ENCODE results near the gene CHFR.

DNA sequence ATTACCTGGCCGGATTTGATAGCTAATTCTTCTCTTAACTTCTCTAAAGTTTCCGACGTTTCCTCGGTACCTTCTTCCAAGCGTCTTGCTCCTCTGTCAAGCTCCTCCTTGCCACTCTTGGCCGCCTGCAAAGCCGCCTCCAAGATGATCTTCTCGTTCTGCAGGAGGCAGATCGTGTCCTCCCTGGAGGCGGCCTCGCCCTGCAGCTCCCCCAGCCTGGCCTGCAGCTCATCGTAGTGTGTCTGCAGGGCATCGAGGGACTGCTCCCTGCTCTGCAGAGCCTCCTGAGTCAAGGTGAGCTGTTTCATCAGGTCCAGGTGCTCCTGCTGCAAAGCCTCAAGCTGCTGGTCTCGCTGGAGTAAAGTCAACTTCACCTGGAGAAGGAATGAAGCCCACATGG lies 91.6 kb downstream of the CHFR start:
- TF ChIP-seq POLR2AphosphoS5 (IDR thresholded peaks at IDR 0.05; ENCODE audit: low read depth, low read length): no peak
- TF ChIP-seq TAF1 (IDR thresholded peaks at IDR 0.05; ENCODE audit: borderline replicate concordance, low read depth, low read length): no peak
- TF ChIP-seq POLR2A (IDR thresholded peaks at IDR 0.05; ENCODE audit: low read depth, low read length): no peak

Measured in GM12892 (cell line).